ENCODE data around the gene BOD1.

BOD1 gene

DNA sequence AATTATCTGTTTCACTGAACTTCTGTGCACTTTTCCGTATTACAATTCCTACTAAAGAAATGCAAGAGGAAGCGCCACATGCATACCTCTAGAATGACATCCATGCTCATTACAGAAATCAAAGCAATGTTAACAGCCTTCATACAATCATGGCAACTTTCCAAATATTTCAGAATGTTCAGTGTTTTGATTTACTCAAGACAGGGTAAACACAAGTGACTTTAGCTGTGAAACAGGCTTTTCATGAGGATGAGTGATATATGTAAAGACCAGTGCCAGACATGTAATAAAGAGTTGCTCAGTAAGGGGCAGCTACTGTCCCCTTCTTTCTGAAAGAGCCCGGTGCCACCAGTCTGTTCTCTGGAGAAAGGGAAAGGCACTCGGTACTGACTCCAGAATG is 4.7 kb downstream of the BOD1 start:
- POLR2A ChIA-PET: no interaction called here
- no peak for DNase-seq (ENCODE audit: low read depth, low spot score)

DNA sequence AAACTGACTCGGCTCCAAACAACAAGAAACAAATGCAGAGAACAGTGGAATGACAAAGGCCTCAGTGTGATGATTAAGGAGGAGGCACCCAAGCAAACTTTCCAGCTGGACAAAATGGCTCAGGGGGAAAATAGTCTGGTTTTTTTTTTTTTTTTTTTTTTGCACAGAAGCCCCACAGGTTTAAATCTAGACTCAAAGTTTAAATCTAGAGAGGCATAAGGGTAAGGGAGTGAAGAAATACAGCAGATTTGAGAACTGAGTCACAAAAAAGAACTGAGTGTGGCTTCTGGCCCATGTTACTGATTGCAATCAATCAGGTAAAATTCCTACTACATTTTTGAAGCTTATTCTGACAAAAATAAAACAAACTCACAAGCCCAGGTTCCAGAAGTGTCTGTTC is 12.3 kb downstream of the BOD1 start:
- POLR2A ChIA-PET: no interaction called here
- TF ChIP-seq CTCF (IDR thresholded peaks at IDR 0.05; ENCODE audit: insufficient read depth, low read length, missing control alignments): no peak
- no peak overlapping the region for H3K4me3 ChIP-seq (ENCODE audit: low read depth, low read length)
- no peak for DNase-seq (ENCODE audit: low read depth, low spot score)
- CTCF ChIA-PET: interaction anchor here (0.9 to 1.7 kb wide), 2 partner anchors 12 to 13 kb away, joined by 3 to 5 read pairs; no protein-coding TSS in a partner anchor

More for the DNA sequence above, 4.7 kb downstream of the BOD1 start:
- CTCF ChIA-PET: interaction anchor here (0.6 to 18.0 kb wide), 7 partner anchors 10 to 703 kb away, joined by 3 to 402 read pairs (median 5); no protein-coding TSS in a partner anchor
- no peak overlapping the region for H3K4me3 ChIP-seq (ENCODE audit: low read depth, low read length)
- TF ChIP-seq CTCF (IDR thresholded peaks at IDR 0.05; ENCODE audit: insufficient read depth, low read length, missing control alignments): no peak

DNA sequence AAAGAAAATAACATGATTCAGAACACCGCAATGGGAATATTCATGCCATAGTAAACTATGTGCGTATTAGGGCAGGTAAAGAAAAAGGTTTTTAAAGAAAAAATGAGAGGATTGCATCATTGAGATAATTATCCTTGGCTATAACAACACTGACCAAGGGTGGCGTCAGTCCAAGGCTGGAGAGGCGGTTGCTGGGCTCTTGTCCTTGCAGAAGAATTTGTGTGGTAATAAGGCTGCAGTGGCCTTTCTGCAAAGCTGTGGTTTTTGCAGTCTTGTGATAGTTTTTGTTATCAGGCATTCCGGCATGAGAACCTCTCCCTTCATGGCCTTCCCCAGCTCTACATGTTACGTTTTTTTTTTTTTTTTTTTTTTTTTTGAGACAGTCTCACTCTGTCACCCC is 14.0 kb downstream of the BOD1 start:
- ChIA-PET POLR2A (no interaction called here), CTCF (interaction anchor here (0.7 to 3.7 kb wide), 9 partner anchors 8 to 715 kb away, joined by 3 to 25 read pairs (median 3); partner anchors contain the start of gene BOD1)
- peak; percentile 44 for DNase-seq (ENCODE audit: low read depth, low spot score)
- no peak overlapping the region for H3K4me3 ChIP-seq (ENCODE audit: low read depth, low read length)
- no peak for TF ChIP-seq CTCF (IDR thresholded peaks at IDR 0.05; ENCODE audit: insufficient read depth, low read length, missing control alignments)

- CTCF ChIA-PET: interaction anchor here (0.8 to 2.2 kb wide), 5 partner anchors 14 to 374 kb away, joined by 3 to 5 read pairs (median 4); no protein-coding TSS in a partner anchor
- TF ChIP-seq CTCF (IDR thresholded peaks at IDR 0.05; ENCODE audit: insufficient read depth, low read length, missing control alignments): no peak
- DNase-seq (ENCODE audit: low read depth, low spot score): no peak
- POLR2A ChIA-PET: no interaction called here
- no peak overlapping the region for H3K4me3 ChIP-seq (ENCODE audit: low read depth, low read length)
Observed at GRCh38 chr5:173598686-173599085, 17.8 kb downstream of the BOD1 start.

DNA sequence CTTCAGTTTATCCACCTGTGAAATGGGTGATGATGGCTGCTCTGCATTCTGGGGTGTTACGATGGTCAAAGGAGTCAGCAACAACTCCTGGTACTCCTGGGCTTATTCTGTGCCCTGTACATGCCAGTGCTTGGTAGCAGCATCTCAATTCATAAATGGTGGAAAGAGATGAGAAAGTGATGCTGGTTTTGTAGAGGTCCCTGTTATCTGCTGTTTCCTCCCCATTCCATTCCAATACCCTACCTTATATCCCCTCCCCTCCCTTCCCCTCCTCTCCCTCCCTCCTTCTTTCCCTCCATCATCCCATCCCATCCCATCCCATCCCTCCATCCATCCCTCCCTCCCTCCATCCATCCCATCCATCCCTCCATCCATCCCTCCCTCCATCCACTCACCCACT is 19.1 kb downstream of the BOD1 start:
- CTCF ChIA-PET: interaction anchor here (1.2 to 1.5 kb wide), 2 partner anchors 14 to 883 kb away, joined by 3 to 15 read pairs; no protein-coding TSS in a partner anchor
- no peak for DNase-seq (ENCODE audit: low read depth, low spot score)
- H3K4me3 ChIP-seq (ENCODE audit: low read depth, low read length): no peak overlapping the region
- POLR2A ChIA-PET: no interaction called here
- no peak for TF ChIP-seq CTCF (IDR thresholded peaks at IDR 0.05; ENCODE audit: insufficient read depth, low read length, missing control alignments)

- no peak overlapping the region for H3K4me3 ChIP-seq (ENCODE audit: low read depth, low read length)
- TF ChIP-seq CTCF (IDR thresholded peaks at IDR 0.05; ENCODE audit: insufficient read depth, low read length, missing control alignments): no peak
- DNase-seq (ENCODE audit: low read depth, low spot score): no peak
- ChIA-PET CTCF (interaction anchor here (1.2 to 1.5 kb wide), 3 partner anchors 13 to 881 kb away, joined by 3 to 15 read pairs (median 3); no protein-coding TSS in a partner anchor), POLR2A (interaction anchor here (0.6 kb wide), 1 partner anchor 280 kb away, joined by 3 read pairs; no protein-coding TSS in a partner anchor)
Observed at GRCh38 chr5:173595841-173596240, 20.6 kb downstream of the BOD1 start.
